Sigmoid colon (tissue), 7 donors: ENCODE data around the gene SPOCK1. TPM values are rescaled to one million over a fixed set of nuclear protein-coding genes. Genes with fewer than 3 reads are reported as not detected.

Experiments used
- DNase-seq: peaks from one replicate; pipeline ENCODE4 v3.0.0-alpha.2; 2019
- H3K27ac ChIP-seq, 4 donors: fragments of 200-600 bp; sonication (generic); one replicate each; pipeline ENCODE4 v1.5.1; 2016 to 2019; ENCODE audit warnings: mild to moderate bottlenecking in 1 of 4
- H3K27me3 ChIP-seq, 3 donors: fragments of 200-600 bp; sonication (generic); one replicate each; pipeline ENCODE4 v1.5.1; 2019; ENCODE audit warnings: mild to moderate bottlenecking in 1 of 3
- H3K36me3 ChIP-seq, 4 donors: fragments of 200-600 bp; sonication (generic); one replicate each; pipeline ENCODE4 v1.5.1; 2016 to 2019
- H3K4me1 ChIP-seq, 4 donors: fragments of 200-600 bp; sonication (generic); one replicate each; pipeline ENCODE4 v1.5.1; 2017 to 2019
- H3K4me3 ChIP-seq, 4 donors: fragments of 200-600 bp; sonication (generic); one replicate each; pipeline ENCODE4 v1.5.1; 2017 to 2019; ENCODE audit warnings: mild to moderate bottlenecking in 2 of 4, moderate library complexity in 1 of 4
- H3K9me3 ChIP-seq, 4 donors: fragments of 200-600 bp in 3 of 4; sonication (generic) in 3 of 4; one replicate each; pipeline versions ENCODE4 v1.5.1 to v1.6.1; 2013 to 2019
- EP300 ChIP-seq, 4 donors: sonication (generic); formaldehyde crosslinking; IDR thresholded peaks; one replicate each; pipeline ENCODE4 v1.6.1; 2017; ENCODE audit warnings: antibody characterized with exemption in 4 of 4
- POLR2A ChIP-seq, 2 donors: fragments of 450-650 bp; IDR thresholded peaks; one replicate each; pipeline ENCODE4 v1.6.1; 2016; ENCODE audit warnings: antibody characterized with exemption in 2 of 2, mild to moderate bottlenecking in 2 of 2, moderate library complexity in 2 of 2
- POLR2AphosphoS5 ChIP-seq, 4 donors: sonication (generic); formaldehyde crosslinking; IDR thresholded peaks; one replicate each; pipeline ENCODE4 v1.6.1; 2017; ENCODE audit warnings: antibody characterized with exemption in 4 of 4
- WGBS, 2 donors: extraction: QIAGEN DNeasy Blood & Tissue Kit; methylation state at CpG; one replicate each; pipeline ENCODE4 v1.1.7; 2013; 5-methylcytosine and 5-hydroxymethylcytosine counted together
- intact Hi-C: fragments of 100-400 bp; cut with DNase I; formaldehyde crosslinking; loops from one replicate; pipeline ENCODE4 v1.15.1; 2023
- polyA plus RNA-seq, 3 donors: library from polyadenylated mRNA; stranded (reverse); fragments of 200-250 nt; gene quantifications; one replicate each; pipeline ENCODE4 v1.2.3, GENCODE V29; 2013
- total RNA-seq, 4 donors: library from RNA; depleted of rRNA; stranded (reverse); fragments of >200 nt; gene quantifications; one replicate each; pipeline ENCODE4 v1.1.0, GENCODE V29; 2016
- TF ChIP-seq, protein P1 (sequence below), 4 experiments: fragments of 450-650 bp in 3 of 4; fragments of 200-600 bp in 1 of 4; IDR thresholded peaks; one replicate each; pipeline ENCODE4 v1.5.1; 2016 to 2019; ENCODE audit warnings: antibody characterized with exemption in 4 of 4, mild to moderate bottlenecking in 3 of 4, moderate library complexity in 2 of 4
- donor health status: healthy with polysubstance abuse.
- donor health status: Bipolar disorder and iron deficiency.
- donor health status: healthy.

SPOCK1 gene
- total and polyA plus RNA-seq, 7 donors = 2.4 to 104 (median 33.4) TPM

DNA sequence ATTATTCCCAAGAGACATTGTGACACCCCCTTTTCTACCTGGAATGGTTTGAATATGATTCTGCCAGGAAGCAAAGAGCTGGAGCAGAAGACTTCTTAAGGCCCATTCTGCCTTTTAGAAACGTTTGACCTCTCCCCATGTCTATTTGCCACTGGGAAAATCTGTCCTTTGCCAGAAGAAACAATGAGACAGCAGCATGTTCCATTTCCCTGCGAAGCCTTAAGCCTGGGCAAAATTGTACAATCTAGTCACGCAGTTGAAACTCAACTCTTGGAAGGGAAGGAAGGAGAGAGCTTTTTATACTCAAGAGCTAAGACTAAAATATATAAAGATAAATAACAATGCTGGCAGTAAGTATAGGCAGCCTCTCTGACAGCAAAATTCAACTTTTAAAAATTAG is 22.1 kb upstream of the SPOCK1 start:
- DNase-seq = no peak
- no peaks in the 10 kb centered on the region for H3K27me3 ChIP-seq
- H3K36me3 ChIP-seq = no peaks in the 10 kb centered on the region
- H3K9me3 ChIP-seq = no peaks in the 10 kb centered on the region
- intact Hi-C loops = no loop called here
- H3K4me3 ChIP-seq = no peak overlapping the region
- no peak overlapping the region for H3K27ac ChIP-seq
- TF ChIP-seq POLR2AphosphoS5 (IDR thresholded peaks at IDR 0.05) = no peak
- TF ChIP-seq, protein P1, sequence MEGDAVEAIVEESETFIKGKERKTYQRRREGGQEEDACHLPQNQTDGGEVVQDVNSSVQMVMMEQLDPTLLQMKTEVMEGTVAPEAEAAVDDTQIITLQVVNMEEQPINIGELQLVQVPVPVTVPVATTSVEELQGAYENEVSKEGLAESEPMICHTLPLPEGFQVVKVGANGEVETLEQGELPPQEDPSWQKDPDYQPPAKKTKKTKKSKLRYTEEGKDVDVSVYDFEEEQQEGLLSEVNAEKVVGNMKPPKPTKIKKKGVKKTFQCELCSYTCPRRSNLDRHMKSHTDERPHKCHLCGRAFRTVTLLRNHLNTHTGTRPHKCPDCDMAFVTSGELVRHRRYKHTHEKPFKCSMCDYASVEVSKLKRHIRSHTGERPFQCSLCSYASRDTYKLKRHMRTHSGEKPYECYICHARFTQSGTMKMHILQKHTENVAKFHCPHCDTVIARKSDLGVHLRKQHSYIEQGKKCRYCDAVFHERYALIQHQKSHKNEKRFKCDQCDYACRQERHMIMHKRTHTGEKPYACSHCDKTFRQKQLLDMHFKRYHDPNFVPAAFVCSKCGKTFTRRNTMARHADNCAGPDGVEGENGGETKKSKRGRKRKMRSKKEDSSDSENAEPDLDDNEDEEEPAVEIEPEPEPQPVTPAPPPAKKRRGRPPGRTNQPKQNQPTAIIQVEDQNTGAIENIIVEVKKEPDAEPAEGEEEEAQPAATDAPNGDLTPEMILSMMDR (IDR thresholded peaks at IDR 0.05) = no peak
- TF ChIP-seq POLR2A (IDR thresholded peaks at IDR 0.05) = no peak
- TF ChIP-seq EP300 (IDR thresholded peaks at IDR 0.05) = no peak
- WGBS, 2 donors = 64 to 75% methylated on average over 3 of the region's 3 CpGs
- no peaks in the 10 kb centered on the region for H3K4me1 ChIP-seq

DNA sequence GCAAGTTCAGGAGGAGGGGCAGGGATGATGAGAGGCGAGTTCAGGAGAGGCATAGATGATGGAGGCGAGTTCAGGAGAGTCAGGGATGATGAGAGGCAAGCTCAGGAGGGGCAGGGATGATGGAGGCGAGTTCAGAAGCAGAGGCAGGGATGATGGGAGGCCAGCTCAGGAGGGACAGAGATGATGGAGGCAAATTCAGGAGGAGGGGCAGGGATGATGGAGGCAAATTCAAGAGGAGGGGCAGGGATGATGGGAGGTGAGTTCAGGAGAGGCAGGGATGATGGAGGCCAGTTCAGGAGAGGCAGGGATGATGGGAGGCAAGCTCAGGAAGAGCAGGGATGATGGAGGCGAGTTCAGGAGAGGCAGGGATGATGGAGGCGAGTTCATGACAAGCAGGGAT is 17.8 kb upstream of the SPOCK1 start:
- Histone ChIP-seq H3K9me3 (no peaks in the 10 kb centered on the region), H3K4me1 (no peaks in the 10 kb centered on the region), H3K36me3 (no peaks in the 10 kb centered on the region), H3K4me3 (no peak overlapping the region), H3K27ac (no peak overlapping the region), H3K27me3 (peaks cover 0 to 3% (median 0%) of the 10 kb centered on the region in 3 donors)
- intact Hi-C loops = no loop called here
- TF ChIP-seq, protein P1 (IDR thresholded peaks at IDR 0.05) = no peak
- TF ChIP-seq EP300 (IDR thresholded peaks at IDR 0.05) (no peak), POLR2AphosphoS5 (IDR thresholded peaks at IDR 0.05) (no peak), POLR2A (IDR thresholded peaks at IDR 0.05) (no peak)
- DNase-seq = no peak
- 69 to 76% methylated on average over 5 of the region's 5 CpGs for WGBS, 2 donors

- peaks cover 0 to 3% (median 0%) of the 10 kb centered on the region in 3 donors for H3K27me3 ChIP-seq
- no peaks in the 10 kb centered on the region for H3K9me3 ChIP-seq
- TF ChIP-seq, protein P1 (IDR thresholded peaks at IDR 0.05) = no peak
- TF ChIP-seq POLR2A (IDR thresholded peaks at IDR 0.05) = no peak
- TF ChIP-seq EP300 (IDR thresholded peaks at IDR 0.05) = no peak
- no peak for TF ChIP-seq POLR2AphosphoS5 (IDR thresholded peaks at IDR 0.05)
- no peaks in the 10 kb centered on the region for H3K4me1 ChIP-seq
- intact Hi-C loops = no loop called here
- DNase-seq = no peak
- no peak overlapping the region for H3K4me3 ChIP-seq
- H3K36me3 ChIP-seq = no peaks in the 10 kb centered on the region
- 8 to 27% methylated on average over 7 of the region's 7 CpGs for WGBS, 2 donors
- H3K27ac ChIP-seq = no peak overlapping the region
Measured at GRCh38 chr5:137516251-137516797, 17.2 kb upstream of the SPOCK1 start.

DNA sequence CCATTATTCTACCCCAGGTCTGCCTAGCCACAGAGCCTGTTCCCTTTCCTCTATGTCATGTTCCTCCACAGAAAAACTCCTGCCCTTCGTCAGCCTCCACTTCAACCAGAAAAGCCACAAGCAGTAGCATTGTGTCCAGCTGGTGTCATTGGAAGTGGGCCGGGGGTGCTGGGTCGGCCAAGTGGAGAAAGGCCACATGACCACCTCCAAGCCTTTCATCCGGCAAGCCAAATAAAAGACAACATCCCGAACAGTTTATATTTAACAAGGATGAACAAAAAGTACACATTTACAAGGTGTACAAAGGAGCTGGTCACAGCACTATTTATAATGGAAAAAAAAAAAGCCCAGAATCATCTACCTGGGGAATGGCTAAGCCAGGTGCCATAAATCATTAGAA is 16.1 kb upstream of the SPOCK1 start:
- Histone ChIP-seq H3K27ac (no peak overlapping the region), H3K4me1 (no peaks in the 10 kb centered on the region), H3K27me3 (peaks cover 0 to 8% (median 0%) of the 10 kb centered on the region in 3 donors), H3K9me3 (no peaks in the 10 kb centered on the region), H3K4me3 (no peak overlapping the region), H3K36me3 (no peaks in the 10 kb centered on the region)
- no peak for DNase-seq
- no peak for TF ChIP-seq EP300 (IDR thresholded peaks at IDR 0.05)
- intact Hi-C loops = no loop called here
- 38 to 60% methylated on average over 5 of the region's 5 CpGs for whole genome bisulfite sequencing, 2 donors

DNA sequence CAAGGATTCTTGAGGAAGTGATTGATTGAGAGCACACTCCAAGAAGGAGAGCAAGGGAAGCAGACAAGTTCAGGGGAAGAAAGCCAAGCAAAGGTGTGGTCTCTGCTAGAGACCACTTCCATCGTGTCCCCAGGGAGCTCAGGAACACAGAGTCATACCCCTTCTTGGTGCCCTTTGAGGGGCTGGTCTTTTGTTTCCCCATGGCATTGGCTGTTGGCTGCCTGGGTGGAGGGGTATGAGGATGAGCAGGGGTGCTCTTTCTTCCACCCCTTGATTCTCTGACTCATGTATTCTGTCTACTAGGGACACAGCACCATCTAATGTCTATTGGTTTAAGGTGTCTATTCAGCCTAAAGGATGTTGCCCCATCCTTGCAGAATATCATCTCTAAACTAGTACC is 11.5 kb upstream of the SPOCK1 start:
- Histone ChIP-seq H3K27ac (no peak overlapping the region), H3K4me1 (no peaks in the 10 kb centered on the region), H3K4me3 (no peak overlapping the region), H3K27me3 (peaks cover 0 to 8% (median 0%) of the 10 kb centered on the region in 3 donors), H3K9me3 (no peaks in the 10 kb centered on the region), H3K36me3 (no peaks in the 10 kb centered on the region)
- WGBS, 2 donors = 53 to 78% methylated on average over 1 of the region's 1 CpG
- intact Hi-C loops = no loop called here
- no peak for DNase-seq
- no peak for TF ChIP-seq EP300 (IDR thresholded peaks at IDR 0.05)
- no peak for TF ChIP-seq POLR2AphosphoS5 (IDR thresholded peaks at IDR 0.05)
- TF ChIP-seq POLR2A (IDR thresholded peaks at IDR 0.05) = no peak
- TF ChIP-seq, protein P1 (IDR thresholded peaks at IDR 0.05) = no peak
